Measurements from ENCODE around the gene ATXN1. TPM values are rescaled to one million over a fixed set of nuclear protein-coding genes. Genes with fewer than 3 reads are reported as not detected.

ATXN1 gene
- total and polyA plus RNA-seq, 2 experiments from 2014 or later: 4.8 to 9.1 TPM

GRCh38 chr6:16673011-16673797 lies 88.1 kb downstream of the ATXN1 start:
- Histone ChIP-seq H3K9me2 (ENCODE audit: insufficient read depth) (no peaks in the 10 kb centered on the region), H3F3A (replicated peaks; ENCODE audit: low read depth) (no peaks in the 10 kb centered on the region), H3K36me3 (ENCODE audit: insufficient read depth) (no peaks in the 10 kb centered on the region), H3K79me2 (replicated peaks; ENCODE audit: insufficient read depth) (no peaks in the 10 kb centered on the region), H2AFZ (no peak overlapping the region), H3K4me3 (no peak overlapping the region), H3K4me2 (no peak overlapping the region), H3K4me1 (ENCODE audit: insufficient read depth) (peaks cover 13% of the 10 kb centered on the region), H3K27ac (ENCODE audit: low read depth) (no peak overlapping the region), H3K27me3 (ENCODE audit: insufficient read depth) (no peaks in the 10 kb centered on the region), H4K20me1 (replicated peaks; ENCODE audit: insufficient read depth) (no peaks in the 10 kb centered on the region; the same call in 1 of the 2 replicates)
- TF ChIP-seq REST (IDR thresholded peaks at IDR 0.05; ENCODE audit: unreplicated experiment) (no peak), ZNF462 (CRISPR knock-in tag; IDR thresholded peaks at IDR 0.05) (no peak), CREB1 (CRISPR knock-in tag; IDR thresholded peaks at IDR 0.05; ENCODE audit: low read depth) (no peak), EZH2 (IDR thresholded peaks at IDR 0.05; ENCODE audit: low read depth, unreplicated experiment) (no peak), ETS1 (IDR thresholded peaks at IDR 0.05) (no peak), POLR2AphosphoS5 (IDR thresholded peaks at IDR 0.05; ENCODE audit: low read depth) (no peak), NANOG (IDR thresholded peaks at IDR 0.05; ENCODE audit: borderline replicate concordance) (no peak), JUNB (IDR thresholded peaks at IDR 0.05; ENCODE audit: unreplicated experiment) (no peak), CTCF (conservative IDR thresholded peaks at IDR 0.05; ENCODE audit: low read depth in 2 of 2) (no peak), STAT1 (IDR thresholded peaks at IDR 0.05; ENCODE audit: unreplicated experiment) (no peak)
- ATAC-seq (no peak), DNase-seq (ENCODE audit: low spot score) (no peak)
- H3K9me3 Mint-ChIP-seq: no peaks in the 10 kb centered on the region
- H3K27ac Mint-ChIP-seq: no peak overlapping the region
- H3K4me1 Mint-ChIP-seq: peaks cover 19% of the 10 kb centered on the region
- H3K36me3 Mint-ChIP-seq (ENCODE audit: low read depth): no peaks in the 10 kb centered on the region
- no peaks in the 10 kb centered on the region for H3K27me3 Mint-ChIP-seq (ENCODE audit: insufficient read depth, low read depth, poor library complexity)
- no peak overlapping the region for H3K4me3 Mint-ChIP-seq

All from GM23338 (cell line).